HepG2 (cell line): ENCODE results near the gene CADPS.

Experiments
- CBX5 ChIP-seq: sonication (generic); formaldehyde crosslinking; IDR thresholded peaks from 2 replicates; pipeline ENCODE4 v1.4.0; 2020; ENCODE audit warnings: missing genetic modification reagents, borderline replicate concordance
- CTCF ChIP-seq: sonication (generic); formaldehyde crosslinking; IDR thresholded peaks from 2 replicates; pipeline ENCODE4 v1.5.0; 2020; ENCODE audit warnings: mild to moderate bottlenecking, missing genetic modification reagents, moderate library complexity
- EZH2 ChIP-seq: conservative IDR thresholded peaks from 2 replicates; pipeline ENCODE4 v1.6.1; 2012; ENCODE audit warnings: mild to moderate bottlenecking, low read depth, low read length, moderate library complexity
- MAFK ChIP-seq, 2 experiments: IDR thresholded peaks in 1 of 2; conservative IDR thresholded peaks in 1 of 2; 2 replicates each; pipeline ENCODE4 v1.6.1; 2011; ENCODE audit warnings: improper control_type of control experiment in 2 of 2, low read length in 2 of 2
- MXD4 ChIP-seq: IDR thresholded peaks from 2 replicates; pipeline ENCODE4 v1.6.1; 2016; ENCODE audit warnings: mild to moderate bottlenecking, missing biosample characterization, missing genetic modification reagents
- NCOR1 ChIP-seq: fragments of 200-600 bp; sonication (generic); IDR thresholded peaks from 2 replicates; pipeline ENCODE4 v1.7.0; 2017; ENCODE audit warnings: antibody characterized with exemption, low read length, borderline replicate concordance
- PAX8 ChIP-seq: sonication (generic); formaldehyde crosslinking; IDR thresholded peaks from 2 replicates; pipeline ENCODE4 v1.8.0; 2022; ENCODE audit warnings: mild to moderate bottlenecking, missing genetic modification reagents, borderline replicate concordance
- PHF21A ChIP-seq: sonication (generic); formaldehyde crosslinking; IDR thresholded peaks from 2 replicates; pipeline ENCODE4 v1.5.0; 2020; ENCODE audit warnings: mild to moderate bottlenecking, missing genetic modification reagents
- SNAPC4 ChIP-seq: sonication (generic); formaldehyde crosslinking; IDR thresholded peaks from 2 replicates; pipeline ENCODE4 v1.4.0; 2020; ENCODE audit warnings: mild to moderate bottlenecking, missing genetic modification reagents
- ZNF382 ChIP-seq: sonication (generic); formaldehyde crosslinking; IDR thresholded peaks from 2 replicates; pipeline ENCODE4 v1.5.0; 2020; ENCODE audit warnings: missing genetic modification reagents, mild to moderate bottlenecking, borderline replicate concordance
- ZNF383 ChIP-seq: sonication (generic); formaldehyde crosslinking; IDR thresholded peaks from 2 replicates; pipeline ENCODE4 v1.4.0; 2020; ENCODE audit warnings: missing genetic modification reagents, mild to moderate bottlenecking, borderline replicate concordance
- ZNF510 ChIP-seq: sonication (generic); formaldehyde crosslinking; IDR thresholded peaks from 2 replicates; pipeline ENCODE4 v1.4.0; 2020; ENCODE audit warnings: low read depth, mild to moderate bottlenecking, missing genetic modification reagents
- ZNF891 ChIP-seq: sonication (generic); formaldehyde crosslinking; IDR thresholded peaks from 2 replicates; pipeline ENCODE4 v1.5.0; 2020; ENCODE audit warnings: mild to moderate bottlenecking, missing genetic modification reagents

GRCh38 chr3:62355703-62356102 is 519.5 kb downstream of the CADPS start:
- TF ChIP-seq CBX5 (CRISPR knock-in tag) (no peak), CTCF (CRISPR knock-in tag) (no peak), NCOR1 (no peak), ZNF382 (CRISPR knock-in tag) (no peak), MXD4 (CRISPR knock-in tag) (no peak), PHF21A (CRISPR knock-in tag) (no peak), ZNF383 (no peak), SNAPC4 (no peak), MAFK (conservative IDR thresholded peaks at IDR 0.05 in 1 of 2, IDR thresholded peaks at IDR 0.05 in 1 of 2; ENCODE audit: low read length in 2 of 2) (no peak), ZNF510 (no peak), PAX8 (CRISPR knock-in tag) (no peak), ZNF891 (no peak), EZH2 (no peak)
